Measurements from ENCODE around the gene TMEM119. TPM values are rescaled to one million over a fixed set of nuclear protein-coding genes. Genes with fewer than 3 reads are reported as not detected.

TMEM119 gene
- total and polyA plus RNA-seq, 8 donors, result 1.0 to 18.8 (median 2.1) TPM

GRCh38 chr12:108599541-108599940 is 1.7 kb upstream of the TMEM119 start:
- H3K36me3 ChIP-seq, result no peaks in the 10 kb centered on the region
- no peak overlapping the region for H3K4me3 ChIP-seq
- H3K9me3 ChIP-seq, result no peaks in the 10 kb centered on the region
- no peaks in the 10 kb centered on the region for H3K27me3 ChIP-seq
- intact Hi-C loops (cut with DNase I), result no loop called here
- 48 to 49% methylated on average over 6 of the region's 6 CpGs for WGBS, 2 donors
- no peak for TF ChIP-seq CTCF (IDR thresholded peaks at IDR 0.05)
- DNase-seq, result no peak
- no peak overlapping the region for H3K27ac ChIP-seq
- FAIRE-seq, result no peak
- no peak for ATAC-seq
- no peaks in the 10 kb centered on the region for H3K4me1 ChIP-seq

- intact Hi-C loops (cut with DNase I), result no loop called here
- Histone ChIP-seq H3K4me3 (no peak overlapping the region), H3K36me3 (no peaks in the 10 kb centered on the region), H3K4me1 (no peaks in the 10 kb centered on the region), H3K9me3 (no peaks in the 10 kb centered on the region), H3K27me3 (no peaks in the 10 kb centered on the region), H3K27ac (no peak overlapping the region)
- no peak for FAIRE-seq
- no peak for DNase-seq
- no peak for ATAC-seq
- 75 to 81% methylated on average over 11 of the region's 11 CpGs for WGBS, 2 donors
- no peak for TF ChIP-seq CTCF (IDR thresholded peaks at IDR 0.05)
Observed at GRCh38 chr12:108598553-108599250, 818 bp upstream of the TMEM119 start.

GRCh38 chr12:108596854-108597558 is 878 bp downstream of the TMEM119 start:
- TF ChIP-seq CTCF (IDR thresholded peaks at IDR 0.05), result no peak
- 38 to 42% methylated on average over 10 of the region's 10 CpGs for WGBS, 2 donors
- FAIRE-seq (no peak), DNase-seq (no peak), ATAC-seq (no peak)
- H3K27ac ChIP-seq, result no peak overlapping the region
- H3K9me3 ChIP-seq, result no peaks in the 10 kb centered on the region
- no peaks in the 10 kb centered on the region for H3K4me1 ChIP-seq
- H3K36me3 ChIP-seq, result no peaks in the 10 kb centered on the region
- H3K4me3 ChIP-seq, result no peak overlapping the region
- intact Hi-C loops (cut with DNase I), result no loop called here
- H3K27me3 ChIP-seq, result no peaks in the 10 kb centered on the region

GRCh38 chr12:108595711-108596647 is 1.9 kb downstream of the TMEM119 start:
- intact Hi-C loops (cut with DNase I), result no loop called here
- Histone ChIP-seq H3K27me3 (no peaks in the 10 kb centered on the region), H3K4me3 (no peak overlapping the region), H3K36me3 (no peaks in the 10 kb centered on the region), H3K4me1 (no peaks in the 10 kb centered on the region), H3K9me3 (no peaks in the 10 kb centered on the region), H3K27ac (no peak overlapping the region)
- DNase-seq (no peak), FAIRE-seq (no peak), ATAC-seq (no peak)
- 70 to 77% methylated on average over 17 of the region's 17 CpGs for WGBS, 2 donors
- TF ChIP-seq CTCF (IDR thresholded peaks at IDR 0.05), result no peak

All from pancreas (tissue), 10 donors.